ENCODE data around the gene MRPS18B.

DNA sequence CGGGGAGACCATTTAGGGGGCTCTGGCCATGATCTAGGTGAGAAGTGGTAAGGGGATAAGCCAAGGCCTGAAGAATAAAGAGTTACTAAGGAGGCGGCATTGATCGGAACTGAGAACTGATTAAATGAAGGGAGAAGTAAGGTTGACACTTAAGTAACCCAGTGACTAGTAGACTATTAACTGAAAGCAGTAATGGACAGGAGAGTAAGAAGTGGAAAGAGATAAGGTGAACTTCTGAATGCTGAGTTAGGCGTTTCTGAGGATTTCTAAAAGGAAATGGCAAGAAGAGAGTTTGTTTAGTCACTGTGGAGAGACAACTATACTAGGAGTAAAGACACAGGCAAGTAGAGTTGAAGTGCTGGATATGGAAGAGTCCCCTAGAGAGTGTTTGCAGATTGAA, 44.5 kb upstream of the MRPS18B start:
- TF ChIP-seq, protein P1, sequence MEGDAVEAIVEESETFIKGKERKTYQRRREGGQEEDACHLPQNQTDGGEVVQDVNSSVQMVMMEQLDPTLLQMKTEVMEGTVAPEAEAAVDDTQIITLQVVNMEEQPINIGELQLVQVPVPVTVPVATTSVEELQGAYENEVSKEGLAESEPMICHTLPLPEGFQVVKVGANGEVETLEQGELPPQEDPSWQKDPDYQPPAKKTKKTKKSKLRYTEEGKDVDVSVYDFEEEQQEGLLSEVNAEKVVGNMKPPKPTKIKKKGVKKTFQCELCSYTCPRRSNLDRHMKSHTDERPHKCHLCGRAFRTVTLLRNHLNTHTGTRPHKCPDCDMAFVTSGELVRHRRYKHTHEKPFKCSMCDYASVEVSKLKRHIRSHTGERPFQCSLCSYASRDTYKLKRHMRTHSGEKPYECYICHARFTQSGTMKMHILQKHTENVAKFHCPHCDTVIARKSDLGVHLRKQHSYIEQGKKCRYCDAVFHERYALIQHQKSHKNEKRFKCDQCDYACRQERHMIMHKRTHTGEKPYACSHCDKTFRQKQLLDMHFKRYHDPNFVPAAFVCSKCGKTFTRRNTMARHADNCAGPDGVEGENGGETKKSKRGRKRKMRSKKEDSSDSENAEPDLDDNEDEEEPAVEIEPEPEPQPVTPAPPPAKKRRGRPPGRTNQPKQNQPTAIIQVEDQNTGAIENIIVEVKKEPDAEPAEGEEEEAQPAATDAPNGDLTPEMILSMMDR (IDR thresholded peaks at IDR 0.05) = no peak
- no peak for TF ChIP-seq POLR2A (IDR thresholded peaks at IDR 0.05)
